K562 (cell line): Measurements from ENCODE around the gene NLGN4X. TPM values are rescaled to one million over a fixed set of nuclear protein-coding genes. Genes with fewer than 3 reads are reported as not detected.

Experiments used
- IRF1 ChIP-seq: sonication (generic); formaldehyde crosslinking; IDR thresholded peaks from 2 replicates; pipeline ENCODE4 v1.8.0; 2022; ENCODE audit warnings: missing genetic modification reagents, mild to moderate bottlenecking, borderline replicate concordance
- KDM4B ChIP-seq, 2 experiments: fragments of 450-650 bp in 1 of 2; sonication (generic) in 1 of 2; IDR thresholded peaks; 2 replicates each; pipeline ENCODE4 v1.6.1; 2016 to 2017; ENCODE audit warnings: borderline replicate concordance in 2 of 2, antibody characterized with exemption in 1 of 2, low read depth in 1 of 2, mild to moderate bottlenecking in 1 of 2
- MXI1 ChIP-seq: IDR thresholded peaks from 2 replicates; pipeline ENCODE4 v1.6.1; 2011; ENCODE audit warnings: low read depth, mild to moderate bottlenecking, improper control_type of control experiment, low read length
- TAF1 ChIP-seq: IDR thresholded peaks from 2 replicates; pipeline ENCODE4 v1.6.1; 2011; ENCODE audit warnings: mild to moderate bottlenecking, low read length, moderate library complexity; ENCODE audit not compliant: insufficient read depth, control insufficient read depth, severe bottlenecking; ENCODE audit errors: extremely low read depth
- TAF15 ChIP-seq: fragments of 200-400 bp; formaldehyde crosslinking; IDR thresholded peaks from 2 replicates; pipeline ENCODE4 v1.6.1; 2017; ENCODE audit warnings: mild to moderate bottlenecking, low read depth, low read length, moderate library complexity
- ZBTB11 ChIP-seq, 3 experiments: fragments of 200-800 bp in 1 of 3; fragments of 250-450 bp in 1 of 3; fragments of 450-650 bp in 1 of 3; sonication (Bioruptor Pico) in 1 of 3; sonication (Bioruptor generic) in 1 of 3; formaldehyde crosslinking in 1 of 3; IDR thresholded peaks; 2 replicates each; pipeline versions ENCODE4 v1.6.1 to v1.8.0; 2016 to 2022; ENCODE audit warnings: mild to moderate bottlenecking in 2 of 3, missing genetic modification characterization in 2 of 3, missing compliant biosample characterization in 1 of 3, moderate library complexity in 1 of 3
- ZNF212 ChIP-seq: fragments of 450-650 bp; formaldehyde crosslinking; IDR thresholded peaks from 2 replicates; pipeline ENCODE4 v1.4.0; 2020; ENCODE audit warnings: mild to moderate bottlenecking
- ZNF76 ChIP-seq: fragments of 250-450 bp; sonication (Bioruptor Pico); IDR thresholded peaks from 2 replicates; pipeline ENCODE4 v1.4.0; 2020; ENCODE audit warnings: mild to moderate bottlenecking, moderate library complexity, borderline replicate concordance
- polyA plus RNA-seq, 8 experiments: library from polyadenylated mRNA; depleted of rRNA in 4 of 8; stranded (reverse) in 5 of 8; unstranded in 3 of 8; fragments of >200 nt; fragmentation: Nextera tagmentation in 2 of 8; fragmentation: Illumina TruSeq in 1 of 8; extraction: Ambion mirVana in 2 of 8; extraction: Trizol in 1 of 8; gene quantifications; 2 replicates each; pipeline versions ENCODE4 v1.2.1 to v1.2.3, GENCODE V29; 2011 to 2014; ENCODE audit warnings: inconsistent platforms in 1 of 8, missing spikeins in 1 of 8
- total RNA-seq, 7 experiments: library from RNA; depleted of rRNA in 6 of 7; stranded (reverse); fragments of >200 nt in 6 of 7; fragmentation: Illumina TruSeq in 2 of 7; extraction: Trizol in 2 of 7; gene quantifications; 2 replicates each; pipeline versions ENCODE4 v1.2.1 to v1.2.3, GENCODE V29; 2011 to 2021; ENCODE audit warnings: low replicate concordance in 1 of 7
- TF ChIP-seq, protein P1 (sequence below): fragments of 450-650 bp; IDR thresholded peaks from 2 replicates; pipeline ENCODE4 v1.6.1; 2016; ENCODE audit warnings: mild to moderate bottlenecking, moderate library complexity

Gene NLGN4X
- total and polyA plus RNA-seq, 9 of the 15 experiments (the other 6 are each of a cell fraction or from before 2014, with no cell fraction given), result 0.07 TPM; not detected in 8

DNA sequence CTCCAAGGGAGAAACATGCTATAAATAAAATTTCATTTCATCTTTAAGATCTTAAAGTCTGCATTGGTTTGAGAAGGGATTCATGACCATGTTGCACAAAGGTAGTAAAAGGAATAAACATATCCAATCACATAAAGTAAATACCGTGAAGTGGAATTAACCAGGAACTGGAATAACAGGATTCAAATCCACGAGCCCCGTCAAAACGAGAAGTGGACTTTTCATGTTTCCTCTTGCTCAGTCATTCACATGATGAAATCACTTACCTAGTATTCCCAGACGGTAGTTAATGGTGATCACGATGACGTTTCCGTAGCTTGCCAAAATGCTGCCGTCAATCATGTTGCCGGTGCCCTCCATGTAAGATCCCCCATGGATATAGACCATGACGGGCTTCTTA is 199.7 kb downstream of the NLGN4X start (continued):
- TF ChIP-seq, protein P1, sequence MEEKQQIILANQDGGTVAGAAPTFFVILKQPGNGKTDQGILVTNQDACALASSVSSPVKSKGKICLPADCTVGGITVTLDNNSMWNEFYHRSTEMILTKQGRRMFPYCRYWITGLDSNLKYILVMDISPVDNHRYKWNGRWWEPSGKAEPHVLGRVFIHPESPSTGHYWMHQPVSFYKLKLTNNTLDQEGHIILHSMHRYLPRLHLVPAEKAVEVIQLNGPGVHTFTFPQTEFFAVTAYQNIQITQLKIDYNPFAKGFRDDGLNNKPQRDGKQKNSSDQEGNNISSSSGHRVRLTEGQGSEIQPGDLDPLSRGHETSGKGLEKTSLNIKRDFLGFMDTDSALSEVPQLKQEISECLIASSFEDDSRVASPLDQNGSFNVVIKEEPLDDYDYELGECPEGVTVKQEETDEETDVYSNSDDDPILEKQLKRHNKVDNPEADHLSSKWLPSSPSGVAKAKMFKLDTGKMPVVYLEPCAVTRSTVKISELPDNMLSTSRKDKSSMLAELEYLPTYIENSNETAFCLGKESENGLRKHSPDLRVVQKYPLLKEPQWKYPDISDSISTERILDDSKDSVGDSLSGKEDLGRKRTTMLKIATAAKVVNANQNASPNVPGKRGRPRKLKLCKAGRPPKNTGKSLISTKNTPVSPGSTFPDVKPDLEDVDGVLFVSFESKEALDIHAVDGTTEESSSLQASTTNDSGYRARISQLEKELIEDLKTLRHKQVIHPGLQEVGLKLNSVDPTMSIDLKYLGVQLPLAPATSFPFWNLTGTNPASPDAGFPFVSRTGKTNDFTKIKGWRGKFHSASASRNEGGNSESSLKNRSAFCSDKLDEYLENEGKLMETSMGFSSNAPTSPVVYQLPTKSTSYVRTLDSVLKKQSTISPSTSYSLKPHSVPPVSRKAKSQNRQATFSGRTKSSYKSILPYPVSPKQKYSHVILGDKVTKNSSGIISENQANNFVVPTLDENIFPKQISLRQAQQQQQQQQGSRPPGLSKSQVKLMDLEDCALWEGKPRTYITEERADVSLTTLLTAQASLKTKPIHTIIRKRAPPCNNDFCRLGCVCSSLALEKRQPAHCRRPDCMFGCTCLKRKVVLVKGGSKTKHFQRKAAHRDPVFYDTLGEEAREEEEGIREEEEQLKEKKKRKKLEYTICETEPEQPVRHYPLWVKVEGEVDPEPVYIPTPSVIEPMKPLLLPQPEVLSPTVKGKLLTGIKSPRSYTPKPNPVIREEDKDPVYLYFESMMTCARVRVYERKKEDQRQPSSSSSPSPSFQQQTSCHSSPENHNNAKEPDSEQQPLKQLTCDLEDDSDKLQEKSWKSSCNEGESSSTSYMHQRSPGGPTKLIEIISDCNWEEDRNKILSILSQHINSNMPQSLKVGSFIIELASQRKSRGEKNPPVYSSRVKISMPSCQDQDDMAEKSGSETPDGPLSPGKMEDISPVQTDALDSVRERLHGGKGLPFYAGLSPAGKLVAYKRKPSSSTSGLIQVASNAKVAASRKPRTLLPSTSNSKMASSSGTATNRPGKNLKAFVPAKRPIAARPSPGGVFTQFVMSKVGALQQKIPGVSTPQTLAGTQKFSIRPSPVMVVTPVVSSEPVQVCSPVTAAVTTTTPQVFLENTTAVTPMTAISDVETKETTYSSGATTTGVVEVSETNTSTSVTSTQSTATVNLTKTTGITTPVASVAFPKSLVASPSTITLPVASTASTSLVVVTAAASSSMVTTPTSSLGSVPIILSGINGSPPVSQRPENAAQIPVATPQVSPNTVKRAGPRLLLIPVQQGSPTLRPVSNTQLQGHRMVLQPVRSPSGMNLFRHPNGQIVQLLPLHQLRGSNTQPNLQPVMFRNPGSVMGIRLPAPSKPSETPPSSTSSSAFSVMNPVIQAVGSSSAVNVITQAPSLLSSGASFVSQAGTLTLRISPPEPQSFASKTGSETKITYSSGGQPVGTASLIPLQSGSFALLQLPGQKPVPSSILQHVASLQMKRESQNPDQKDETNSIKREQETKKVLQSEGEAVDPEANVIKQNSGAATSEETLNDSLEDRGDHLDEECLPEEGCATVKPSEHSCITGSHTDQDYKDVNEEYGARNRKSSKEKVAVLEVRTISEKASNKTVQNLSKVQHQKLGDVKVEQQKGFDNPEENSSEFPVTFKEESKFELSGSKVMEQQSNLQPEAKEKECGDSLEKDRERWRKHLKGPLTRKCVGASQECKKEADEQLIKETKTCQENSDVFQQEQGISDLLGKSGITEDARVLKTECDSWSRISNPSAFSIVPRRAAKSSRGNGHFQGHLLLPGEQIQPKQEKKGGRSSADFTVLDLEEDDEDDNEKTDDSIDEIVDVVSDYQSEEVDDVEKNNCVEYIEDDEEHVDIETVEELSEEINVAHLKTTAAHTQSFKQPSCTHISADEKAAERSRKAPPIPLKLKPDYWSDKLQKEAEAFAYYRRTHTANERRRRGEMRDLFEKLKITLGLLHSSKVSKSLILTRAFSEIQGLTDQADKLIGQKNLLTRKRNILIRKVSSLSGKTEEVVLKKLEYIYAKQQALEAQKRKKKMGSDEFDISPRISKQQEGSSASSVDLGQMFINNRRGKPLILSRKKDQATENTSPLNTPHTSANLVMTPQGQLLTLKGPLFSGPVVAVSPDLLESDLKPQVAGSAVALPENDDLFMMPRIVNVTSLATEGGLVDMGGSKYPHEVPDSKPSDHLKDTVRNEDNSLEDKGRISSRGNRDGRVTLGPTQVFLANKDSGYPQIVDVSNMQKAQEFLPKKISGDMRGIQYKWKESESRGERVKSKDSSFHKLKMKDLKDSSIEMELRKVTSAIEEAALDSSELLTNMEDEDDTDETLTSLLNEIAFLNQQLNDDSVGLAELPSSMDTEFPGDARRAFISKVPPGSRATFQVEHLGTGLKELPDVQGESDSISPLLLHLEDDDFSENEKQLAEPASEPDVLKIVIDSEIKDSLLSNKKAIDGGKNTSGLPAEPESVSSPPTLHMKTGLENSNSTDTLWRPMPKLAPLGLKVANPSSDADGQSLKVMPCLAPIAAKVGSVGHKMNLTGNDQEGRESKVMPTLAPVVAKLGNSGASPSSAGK, result no peak
- TF ChIP-seq TAF15 (no peak), ZBTB11 (CRISPR knock-in tag; IDR thresholded peaks at IDR 0.05) (no peak), ZNF212 (CRISPR knock-in tag) (no peak), IRF1 (CRISPR knock-in tag) (no peak), MXI1 (no peak), ZNF76 (CRISPR knock-in tag) (no peak), TAF1 (no peak), KDM4B (IDR thresholded peaks at IDR 0.05; ENCODE audit: borderline replicate concordance in 2 of 2, low read depth in 1 of 2) (no peak)
